LNCaP clone FGC (cell line): ENCODE results near the gene ST6GALNAC5.

Source experiments
- DNase-seq: peaks from one replicate; pipeline ENCODE4 v3.0.0-alpha.2; 2011; ENCODE audit warnings: low read depth
- H3K4me3 ChIP-seq: 2 replicates; pipeline ENCODE4 v1.5.1; 2011; ENCODE audit warnings: mild to moderate bottlenecking, low read depth, low read length, control low read depth
- TF ChIP-seq, protein P1 (sequence below): IDR thresholded peaks from 2 replicates; pipeline ENCODE4 v1.5.1; 2012; ENCODE audit warnings: mild to moderate bottlenecking; ENCODE audit not compliant: control insufficient read depth, insufficient read depth; ENCODE audit errors: extremely low read depth

ST6GALNAC5 gene

GRCh38 chr1:77048615-77049005, 181.3 kb downstream of the ST6GALNAC5 start:
- no peak for DNase-seq
- TF ChIP-seq, protein P1, sequence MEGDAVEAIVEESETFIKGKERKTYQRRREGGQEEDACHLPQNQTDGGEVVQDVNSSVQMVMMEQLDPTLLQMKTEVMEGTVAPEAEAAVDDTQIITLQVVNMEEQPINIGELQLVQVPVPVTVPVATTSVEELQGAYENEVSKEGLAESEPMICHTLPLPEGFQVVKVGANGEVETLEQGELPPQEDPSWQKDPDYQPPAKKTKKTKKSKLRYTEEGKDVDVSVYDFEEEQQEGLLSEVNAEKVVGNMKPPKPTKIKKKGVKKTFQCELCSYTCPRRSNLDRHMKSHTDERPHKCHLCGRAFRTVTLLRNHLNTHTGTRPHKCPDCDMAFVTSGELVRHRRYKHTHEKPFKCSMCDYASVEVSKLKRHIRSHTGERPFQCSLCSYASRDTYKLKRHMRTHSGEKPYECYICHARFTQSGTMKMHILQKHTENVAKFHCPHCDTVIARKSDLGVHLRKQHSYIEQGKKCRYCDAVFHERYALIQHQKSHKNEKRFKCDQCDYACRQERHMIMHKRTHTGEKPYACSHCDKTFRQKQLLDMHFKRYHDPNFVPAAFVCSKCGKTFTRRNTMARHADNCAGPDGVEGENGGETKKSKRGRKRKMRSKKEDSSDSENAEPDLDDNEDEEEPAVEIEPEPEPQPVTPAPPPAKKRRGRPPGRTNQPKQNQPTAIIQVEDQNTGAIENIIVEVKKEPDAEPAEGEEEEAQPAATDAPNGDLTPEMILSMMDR, result no peak

GRCh38 chr1:77051425-77051824, 184.1 kb downstream of the ST6GALNAC5 start:
- TF ChIP-seq, protein P1, result no peak
- DNase-seq, result peak; percentile 50
- no peak overlapping the region for H3K4me3 ChIP-seq

More at GRCh38 chr1:77048615-77049005, 181.3 kb downstream of the ST6GALNAC5 start:
- no peak overlapping the region for H3K4me3 ChIP-seq

DNA sequence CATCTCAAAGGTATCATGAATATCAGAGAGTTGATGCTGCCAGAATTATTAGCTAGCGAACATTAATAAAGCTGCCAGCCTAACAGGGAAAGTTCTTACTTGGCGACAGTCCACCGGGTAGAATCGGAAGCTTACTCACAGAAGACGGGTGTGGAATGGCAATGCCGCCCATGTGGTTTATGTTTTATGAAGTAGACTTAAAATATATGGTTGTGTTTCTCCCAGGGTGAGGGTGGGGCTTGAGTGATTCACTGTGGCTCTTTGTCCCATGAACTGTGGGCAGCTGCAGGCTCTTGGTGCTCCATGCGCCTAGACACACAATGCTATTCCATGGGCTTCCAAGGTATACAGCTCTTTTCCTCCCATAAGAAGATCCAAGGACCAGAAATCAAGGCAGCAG, 189.2 kb downstream of the ST6GALNAC5 start:
- TF ChIP-seq, protein P1, result no peak
- DNase-seq, result no peak
- H3K4me3 ChIP-seq, result no peak overlapping the region

- TF ChIP-seq, protein P1, result no peak
- no peak for DNase-seq
- no peak overlapping the region for H3K4me3 ChIP-seq
These were observed 190.8 kb downstream of the ST6GALNAC5 start for GRCh38 chr1:77057994-77058585.

- DNase-seq, result no peak
- TF ChIP-seq, protein P1, result no peak
- no peak overlapping the region for H3K4me3 ChIP-seq
These were observed 192.7 kb downstream of the ST6GALNAC5 start for GRCh38 chr1:77060000-77060399.

DNA sequence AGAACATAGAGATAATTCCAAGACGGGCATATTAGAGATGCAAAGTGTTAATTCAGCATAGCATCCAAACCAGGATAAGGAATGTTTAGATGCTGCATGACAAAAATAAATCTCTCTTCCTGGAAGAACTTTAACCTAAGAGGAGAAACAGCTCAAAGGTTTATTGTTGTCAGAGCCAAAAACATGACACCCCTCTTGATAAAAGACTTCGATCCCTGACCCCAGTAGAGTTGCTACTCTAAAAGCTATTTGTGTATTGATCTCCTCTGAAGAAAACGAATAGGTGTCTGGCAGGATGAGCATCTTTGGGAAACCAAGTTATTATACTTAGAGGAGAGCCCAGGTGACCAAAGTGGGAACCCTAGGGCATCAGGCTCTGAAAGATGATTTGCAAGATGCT, 193.9 kb downstream of the ST6GALNAC5 start:
- TF ChIP-seq, protein P1, result no peak
- DNase-seq, result no peak
- no peak overlapping the region for H3K4me3 ChIP-seq

GRCh38 chr1:77063118-77063517, 195.8 kb downstream of the ST6GALNAC5 start:
- no peak for DNase-seq
- TF ChIP-seq, protein P1, result no peak
- no peak overlapping the region for H3K4me3 ChIP-seq
